HCT116 (cell line): ENCODE results near the gene FAAP100. TPM values are rescaled to one million over a fixed set of nuclear protein-coding genes. Genes with fewer than 3 reads are reported as not detected.

Experiments
- ATAC-seq: fragments of 200-7000 bp; cut with Tn5 transposase; 2 replicates; pipeline ENCODE4 v1.9.1; 2020; ENCODE audit warnings: mild to moderate bottlenecking, moderate library complexity
- BruUV-seq: library from RNA; stranded (reverse); fragments of 400-500 nt; replicated peaks from 2 replicates; lab custom pipeline; 2021; lab: Mats Ljungman, UMichigan
- CTCF ChIA-PET: fragments of 300-600 bp; sonication (Branson Sonifier 250); formaldehyde crosslinking; loops from one replicate; lab custom pipeline; 2021; ENCODE audit warnings: antibody characterized with exemption; lab: Charles Lee
- POLR2A ChIA-PET: fragments of 300-600, 350-600 bp; sonication (Branson Sonifier 250); formaldehyde crosslinking; loops from one replicate; lab custom pipeline; 2021; ENCODE audit warnings: antibody characterized with exemption; lab: Charles Lee
- RAD21 ChIA-PET, 2 experiments: fragments of 300-600 bp; sonication (Branson Sonifier 250); formaldehyde crosslinking; loops; one replicate each; lab custom pipeline; 2023; ENCODE audit warnings: low total read pairs in 2 of 2; ENCODE audit not compliant: uncharacterized antibody in 2 of 2, unreplicated experiment in 2 of 2, low non-redundant PET in 1 of 2; lab: Charles Lee
- DNase-seq: peaks from one replicate; pipeline ENCODE4 v3.0.0-alpha.2; 2010; ENCODE audit warnings: low read depth, low spot score
- H2AFZ ChIP-seq: fragments of 200-600 bp; shearing (Covaris generic), sonication (generic); 2 replicates; pipeline ENCODE4 v1.6.1; 2017; ENCODE audit warnings: low read depth, mixed run types, mixed read lengths, antibody characterized with exemption, low read length; ENCODE audit not compliant: poor library complexity, severe bottlenecking
- H3K27ac ChIP-seq: 2 replicates; pipeline ENCODE4 v1.5.1; 2012; ENCODE audit warnings: low read depth, low read length
- H3K27me3 ChIP-seq: fragments of 200-600 bp; sonication (generic); 2 replicates; pipeline ENCODE4 v1.6.1; 2016; ENCODE audit warnings: mixed run types, low read length, mixed read lengths; ENCODE audit not compliant: insufficient read depth
- H3K36me3 ChIP-seq, 2 experiments: fragments of 200-500 bp in 1 of 2; fragments of 200-600 bp in 1 of 2; sonication (Bioruptor generic) in 1 of 2; sonication (generic) in 1 of 2; 2 replicates each; pipeline versions ENCODE4 v1.5.1 to v1.6.1; 2014 to 2016; ENCODE audit warnings: low read length in 2 of 2, inconsistent platforms in 1 of 2, mixed read lengths in 1 of 2, mixed run types in 1 of 2; ENCODE audit not compliant: insufficient read depth in 2 of 2, control insufficient read depth in 1 of 2
- H3K4me1 ChIP-seq, 2 experiments: fragments of 200-600 bp in 1 of 2; sonication (generic) in 1 of 2; 2 replicates each; pipeline versions ENCODE4 v1.5.1 to v1.6.1; 2012 to 2017; ENCODE audit warnings: low read length in 2 of 2, inconsistent platforms in 1 of 2, mild to moderate bottlenecking in 1 of 2, mixed read lengths in 1 of 2, mixed run types in 1 of 2, moderate library complexity in 1 of 2; ENCODE audit not compliant: insufficient read depth in 2 of 2, control insufficient read depth in 1 of 2
- H3K4me2 ChIP-seq: fragments of 200-600 bp; sonication (generic); 2 replicates; pipeline ENCODE4 v1.6.1; 2017; ENCODE audit warnings: mixed run types, low read length, mixed read lengths
- H3K4me3 ChIP-seq, 2 experiments: fragments of 200-600 bp in 1 of 2; sonication (generic) in 1 of 2; replicated peaks in 1 of 2; 2 replicates each; pipeline ENCODE4 v1.5.1; 2011 to 2016; ENCODE audit warnings: low read length in 2 of 2, control low read depth in 1 of 2, low read depth in 1 of 2, mild to moderate bottlenecking in 1 of 2, mixed read lengths in 1 of 2, mixed run types in 1 of 2
- H3K79me2 ChIP-seq: fragments of 200-600 bp; sonication (generic); 2 replicates; pipeline ENCODE4 v1.6.1; 2017; ENCODE audit warnings: mild to moderate bottlenecking, mixed run types, low read length, moderate library complexity, mixed read lengths; ENCODE audit not compliant: insufficient read depth
- H3K9ac ChIP-seq: fragments of 200-600 bp; sonication (generic); 2 replicates; pipeline ENCODE4 v1.6.1; 2016; ENCODE audit warnings: low read length, mixed read lengths
- H3K9me2 ChIP-seq: fragments of 200-600 bp; sonication (generic), shearing (Covaris generic); 2 replicates; pipeline ENCODE4 v1.6.1; 2017; ENCODE audit warnings: mixed run types, mild to moderate bottlenecking, moderate library complexity; ENCODE audit not compliant: insufficient read depth
- H3K9me3 ChIP-seq, 2 experiments: fragments of 200-500 bp in 1 of 2; fragments of 200-600 bp in 1 of 2; sonication (Bioruptor generic) in 1 of 2; sonication (generic) in 1 of 2; 2 replicates each; pipeline ENCODE4 v1.6.1; 2014 to 2017; ENCODE audit warnings: low read length in 2 of 2, mixed read lengths in 2 of 2, inconsistent platforms in 1 of 2, low read depth in 1 of 2, mild to moderate bottlenecking in 1 of 2, mixed run types in 1 of 2, moderate library complexity in 1 of 2; ENCODE audit not compliant: control insufficient read depth in 1 of 2, insufficient read depth in 1 of 2
- H4K20me1 ChIP-seq: fragments of 200-600 bp; sonication (generic), shearing (Covaris generic); 2 replicates; pipeline ENCODE4 v1.6.1; 2017; ENCODE audit warnings: mixed run types, mild to moderate bottlenecking, moderate library complexity; ENCODE audit not compliant: insufficient read depth
- CEBPB ChIP-seq: IDR thresholded peaks from 2 replicates; pipeline ENCODE4 v1.6.1; 2012; ENCODE audit warnings: low read depth
- EGR1 ChIP-seq: IDR thresholded peaks from 2 replicates; pipeline ENCODE4 v1.6.1; 2012; ENCODE audit warnings: low read depth
- EZH2 ChIP-seq: fragments of 200-600 bp; sonication (generic); IDR thresholded peaks from 2 replicates; pipeline ENCODE4 v1.6.1; 2017; ENCODE audit warnings: antibody characterized with exemption, mixed run types
- EZH2phosphoT487 ChIP-seq: fragments of 200-600 bp; IDR thresholded peaks from 2 replicates; pipeline ENCODE4 v1.6.1; 2018; ENCODE audit warnings: antibody characterized with exemption, borderline replicate concordance
- POLR2AphosphoS5 ChIP-seq: IDR thresholded peaks from 2 replicates; pipeline ENCODE4 v1.6.1; 2011; ENCODE audit warnings: mild to moderate bottlenecking, low read depth, low read length, moderate library complexity
- RAD21 ChIP-seq: IDR thresholded peaks from 2 replicates; pipeline ENCODE4 v1.6.1; 2012; ENCODE audit warnings: low read depth, mild to moderate bottlenecking
- SRF ChIP-seq: IDR thresholded peaks from 2 replicates; pipeline ENCODE4 v1.6.1; 2012; ENCODE audit warnings: low read depth
- TCF7L2 ChIP-seq: IDR thresholded peaks from 2 replicates; pipeline ENCODE4 v1.7.0; 2011; ENCODE audit warnings: borderline replicate concordance, inconsistent platforms; ENCODE audit not compliant: insufficient read depth, insufficient read length; ENCODE audit errors: extremely low read depth
- YY1 ChIP-seq: IDR thresholded peaks from 2 replicates; pipeline ENCODE4 v1.6.1; 2011; ENCODE audit warnings: low read length, low read depth, moderate library complexity, mild to moderate bottlenecking; ENCODE audit not compliant: insufficient replicate concordance; ENCODE audit errors: extremely low read depth
- ZBTB33 ChIP-seq: IDR thresholded peaks from 2 replicates; pipeline ENCODE4 v1.6.1; 2011; ENCODE audit warnings: mild to moderate bottlenecking, low read length, moderate library complexity; ENCODE audit not compliant: insufficient replicate concordance; ENCODE audit errors: extremely low read depth
- ZNF274 ChIP-seq: fragments of 200-500 bp; sonication (Bioruptor generic); IDR thresholded peaks from 2 replicates; pipeline ENCODE4 v1.6.1; 2014; ENCODE audit warnings: mild to moderate bottlenecking, low read depth, low read length, inconsistent platforms
- intact Hi-C: fragments of 100-400 bp; cut with micrococcal nuclease; formaldehyde crosslinking; loops from 2 replicates; pipeline ENCODE4 v1.10.0; 2022
- total RNA-seq: library from RNA; stranded (reverse); gene quantifications from one replicate; pipeline ENCODE4 v1.2.1, GENCODE V29; 2021; ENCODE audit not compliant: unreplicated experiment
- TF ChIP-seq, protein P1 (sequence below): IDR thresholded peaks from 2 replicates; pipeline ENCODE4 v1.6.1; 2012
- TF ChIP-seq, protein P2 (sequence below): IDR thresholded peaks from 2 replicates; pipeline ENCODE4 v1.6.1; 2012

The FAAP100 gene
- total RNA-seq, 1 experiment from 2014 or later: 53.4 TPM

DNA sequence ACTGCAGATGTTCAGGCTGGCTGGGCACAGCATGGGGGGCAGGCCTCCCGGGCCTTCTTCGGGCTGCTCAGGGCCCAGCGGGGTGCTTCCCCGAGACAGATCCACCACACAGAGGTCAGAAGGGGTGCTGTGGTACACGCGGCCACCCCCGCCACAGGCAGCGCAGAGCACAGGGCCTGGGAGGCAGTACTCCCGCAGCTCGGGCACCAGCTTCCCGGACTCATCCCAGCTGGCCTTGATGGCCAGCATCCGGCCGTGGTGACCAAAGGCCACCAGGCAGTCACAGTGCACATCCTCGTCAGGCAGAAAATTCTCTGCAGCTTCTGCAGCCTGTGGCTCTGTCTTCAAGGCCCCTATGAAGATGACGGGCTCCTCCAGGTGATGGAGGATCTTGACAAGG, 1.9 kb downstream of the FAAP100 start:
- BruUV-seq: no TSS peak
- H3K27ac ChIP-seq: no peak overlapping the region
- ChIA-PET RAD21 (no interaction called here), POLR2A (no interaction called here), CTCF (no interaction called here)
- no peak overlapping the region for H3K9ac ChIP-seq
- no peaks in the 10 kb centered on the region for H4K20me1 ChIP-seq
- H2AFZ ChIP-seq: no peak overlapping the region
- ATAC-seq (no peak), DNase-seq (no peak)
- H3K36me3 ChIP-seq: peaks cover 23 to 45% of the 10 kb centered on the region in 2 experiments
- no peaks in the 10 kb centered on the region for H3K9me3 ChIP-seq
- H3K4me1 ChIP-seq: peaks cover 17 to 24% of the 10 kb centered on the region in 2 experiments
- H3K4me2 ChIP-seq: no peak overlapping the region
- peaks cover 44% of the 10 kb centered on the region for H3K79me2 ChIP-seq
- TF ChIP-seq ZBTB33: no peak
- TF ChIP-seq RAD21: no peak
- TF ChIP-seq, protein P1, sequence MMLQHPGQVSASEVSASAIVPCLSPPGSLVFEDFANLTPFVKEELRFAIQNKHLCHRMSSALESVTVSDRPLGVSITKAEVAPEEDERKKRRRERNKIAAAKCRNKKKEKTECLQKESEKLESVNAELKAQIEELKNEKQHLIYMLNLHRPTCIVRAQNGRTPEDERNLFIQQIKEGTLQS: no peak
- H3K9me2 ChIP-seq: no peaks in the 10 kb centered on the region
- intact Hi-C loops: loop anchor here (5.0 to 10.0 kb wide), 2 partner anchors 52 to 145 kb away; no protein-coding TSS in a partner anchor
- H3K4me3 ChIP-seq: no peak overlapping the region
- no peaks in the 10 kb centered on the region for H3K27me3 ChIP-seq

- Histone ChIP-seq H3K27ac (no peak overlapping the region), H3K4me1 (peaks cover 17 to 24% of the 10 kb centered on the region in 2 experiments), H3K9me3 (no peaks in the 10 kb centered on the region), H3K4me2 (no peak overlapping the region), H3K36me3 (peaks cover 23 to 45% of the 10 kb centered on the region in 2 experiments), H4K20me1 (no peaks in the 10 kb centered on the region), H3K9me2 (no peaks in the 10 kb centered on the region), H3K27me3 (no peaks in the 10 kb centered on the region), H3K4me3 (no peak overlapping the region), H3K9ac (no peak overlapping the region), H3K79me2 (peaks cover 44% of the 10 kb centered on the region), H2AFZ (no peak overlapping the region)
- ChIA-PET RAD21 (no interaction called here), POLR2A (no interaction called here), CTCF (no interaction called here)
- no peak for DNase-seq
- intact Hi-C loops: loop anchor here (5.0 to 10.0 kb wide), 2 partner anchors 52 to 145 kb away; no protein-coding TSS in a partner anchor
- no peak for ATAC-seq
- BruUV-seq: no TSS peak
- no peak for TF ChIP-seq CEBPB
- no peak for TF ChIP-seq TCF7L2
- TF ChIP-seq, protein P1: no peak
- no peak for TF ChIP-seq EZH2
- TF ChIP-seq EZH2phosphoT487: no peak
- no peak for TF ChIP-seq POLR2AphosphoS5
- no peak for TF ChIP-seq ZNF274
- TF ChIP-seq, protein P2, sequence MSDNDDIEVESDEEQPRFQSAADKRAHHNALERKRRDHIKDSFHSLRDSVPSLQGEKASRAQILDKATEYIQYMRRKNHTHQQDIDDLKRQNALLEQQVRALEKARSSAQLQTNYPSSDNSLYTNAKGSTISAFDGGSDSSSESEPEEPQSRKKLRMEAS: no peak
- TF ChIP-seq YY1: no peak
- TF ChIP-seq EGR1: no peak
- no peak for TF ChIP-seq SRF
- TF ChIP-seq ZBTB33: no peak
Observed at GRCh38 chr17:81549826-81550225, 2.3 kb downstream of the FAAP100 start.
